GM21390 (cell line): ENCODE results near the gene SEMG2.

Experiments
- ATAC-seq: cut with Tn5 transposase; IDR thresholded peaks from one replicate; pipeline ENCODE4 v1.9.1; 2021; ENCODE audit not compliant: unreplicated experiment

Gene SEMG2

GRCh38 chr20:45229264-45230056 is 8.3 kb downstream of the SEMG2 start:
- no peak for ATAC-seq

- no peak for ATAC-seq
Measured at GRCh38 chr20:45230631-45231030, 9.5 kb downstream of the SEMG2 start.

- no peak for ATAC-seq
Measured at GRCh38 chr20:45235995-45236394, 14.8 kb downstream of the SEMG2 start.

- no peak for ATAC-seq
Measured at GRCh38 chr20:45238139-45238538, 17.0 kb downstream of the SEMG2 start.

- ATAC-seq = no peak
Measured at GRCh38 chr20:45246109-45246508, 24.9 kb downstream of the SEMG2 start.

GRCh38 chr20:45247865-45248264 is 26.7 kb downstream of the SEMG2 start:
- no peak for ATAC-seq

- no peak for ATAC-seq
Measured at GRCh38 chr20:45248609-45249008, 27.4 kb downstream of the SEMG2 start.

GRCh38 chr20:45251884-45252560 is 30.8 kb downstream of the SEMG2 start:
- ATAC-seq = no peak

- no peak for ATAC-seq
Measured at GRCh38 chr20:45253261-45253660, 32.1 kb downstream of the SEMG2 start.

- ATAC-seq = no peak
Measured at GRCh38 chr20:45254383-45255262, 33.5 kb downstream of the SEMG2 start, which contains the start of gene SLPI. SLPI (minus strand) TSS chr20:45254564; CDS start chr20:45254543, 21 bp downstream.

GRCh38 chr20:45257161-45257560 is 36.0 kb downstream of the SEMG2 start:
- ATAC-seq = no peak

GRCh38 chr20:45257711-45258110 is 36.5 kb downstream of the SEMG2 start:
- no peak for ATAC-seq

- no peak for ATAC-seq
Measured at GRCh38 chr20:45258259-45258658, 37.1 kb downstream of the SEMG2 start.

GRCh38 chr20:45258664-45259063 is 37.5 kb downstream of the SEMG2 start:
- ATAC-seq = no peak

- no peak for ATAC-seq
Measured at GRCh38 chr20:45263556-45264266, 42.5 kb downstream of the SEMG2 start.

GRCh38 chr20:45266977-45267376 is 45.8 kb downstream of the SEMG2 start:
- no peak for ATAC-seq

- ATAC-seq = no peak
Measured at GRCh38 chr20:45268531-45268930, 47.4 kb downstream of the SEMG2 start.

- no peak for ATAC-seq
Measured at GRCh38 chr20:45269056-45269455, 47.9 kb downstream of the SEMG2 start.

- ATAC-seq = no peak
Measured at GRCh38 chr20:45269754-45270270, 48.6 kb downstream of the SEMG2 start.
